T-helper 2 cell (primary cell): ENCODE data around the gene ILDR1.

ENCODE experiments used
- DNase-seq, 5 experiments: peaks; one replicate each; pipeline versions ENCODE4 v3.0.0 to v3.0.0-alpha.2; 2012 to 2022

ILDR1 gene

GRCh38 chr3:121992601-121993560 is 29.2 kb downstream of the ILDR1 start:
- no peak for DNase-seq

GRCh38 chr3:121989943-121990342 is 32.1 kb downstream of the ILDR1 start:
- no peak for DNase-seq

- DNase-seq: no peak
Measured at GRCh38 chr3:121988146-121988545, 33.9 kb downstream of the ILDR1 start.

- no peak for DNase-seq
Measured at GRCh38 chr3:121985846-121986245, 36.2 kb downstream of the ILDR1 start.

- peak in 1 of 5 experiments; percentile 43 for DNase-seq
Measured at GRCh38 chr3:121981473-121981872, 40.6 kb downstream of the ILDR1 start.

- DNase-seq: no peak
Measured at GRCh38 chr3:121980450-121980796, 41.6 kb downstream of the ILDR1 start.

GRCh38 chr3:121979734-121980449 is 42.2 kb downstream of the ILDR1 start:
- no peak for DNase-seq

- DNase-seq: no peak
Measured at GRCh38 chr3:121979246-121979645, 42.8 kb downstream of the ILDR1 start.

GRCh38 chr3:121976727-121977126 is 45.3 kb downstream of the ILDR1 start:
- no peak for DNase-seq

- no peak for DNase-seq
Measured at GRCh38 chr3:121975702-121976302, 46.2 kb downstream of the ILDR1 start.

GRCh38 chr3:121974601-121975111 is 47.4 kb downstream of the ILDR1 start:
- DNase-seq: no peak

- DNase-seq: no peak
Measured at GRCh38 chr3:121970047-121970446, 52.0 kb downstream of the ILDR1 start.

- DNase-seq: peak in 1 of 5 experiments; percentile 84
Measured at GRCh38 chr3:121969631-121970030, 52.4 kb downstream of the ILDR1 start.

- no peak for DNase-seq
Measured at GRCh38 chr3:121963608-121964007, 58.4 kb downstream of the ILDR1 start.

- no peak for DNase-seq
Measured at GRCh38 chr3:121962443-121962842, 59.6 kb downstream of the ILDR1 start.

GRCh38 chr3:121961283-121961682 is 60.8 kb downstream of the ILDR1 start:
- DNase-seq: no peak

- no peak for DNase-seq
Measured at GRCh38 chr3:121958801-121959200, 63.2 kb downstream of the ILDR1 start.

GRCh38 chr3:121957674-121958415 is 64.2 kb downstream of the ILDR1 start:
- DNase-seq: no peak

- DNase-seq: no peak
Measured at GRCh38 chr3:121956363-121956762, 65.7 kb downstream of the ILDR1 start.

- no peak for DNase-seq
Measured at GRCh38 chr3:121951291-121951919, 70.6 kb downstream of the ILDR1 start.

GRCh38 chr3:121948641-121949040 is 73.4 kb downstream of the ILDR1 start:
- DNase-seq: no peak

GRCh38 chr3:121943431-121943830 is 78.6 kb downstream of the ILDR1 start:
- no peak for DNase-seq
